Pons (tissue), 1 donor: ENCODE measurements around the gene MLXIP.
"Not testable (repeated sequence)": the region's sequence is repeated elsewhere in the genome, so short reads cannot be mapped to it uniquely, and the experiment has no call there.

Source experiments
- DNase-seq: peaks from one replicate; pipeline ENCODE4 v3.0.0-alpha.2; 2016; ENCODE audit warnings: low spot score

MLXIP gene

DNA sequence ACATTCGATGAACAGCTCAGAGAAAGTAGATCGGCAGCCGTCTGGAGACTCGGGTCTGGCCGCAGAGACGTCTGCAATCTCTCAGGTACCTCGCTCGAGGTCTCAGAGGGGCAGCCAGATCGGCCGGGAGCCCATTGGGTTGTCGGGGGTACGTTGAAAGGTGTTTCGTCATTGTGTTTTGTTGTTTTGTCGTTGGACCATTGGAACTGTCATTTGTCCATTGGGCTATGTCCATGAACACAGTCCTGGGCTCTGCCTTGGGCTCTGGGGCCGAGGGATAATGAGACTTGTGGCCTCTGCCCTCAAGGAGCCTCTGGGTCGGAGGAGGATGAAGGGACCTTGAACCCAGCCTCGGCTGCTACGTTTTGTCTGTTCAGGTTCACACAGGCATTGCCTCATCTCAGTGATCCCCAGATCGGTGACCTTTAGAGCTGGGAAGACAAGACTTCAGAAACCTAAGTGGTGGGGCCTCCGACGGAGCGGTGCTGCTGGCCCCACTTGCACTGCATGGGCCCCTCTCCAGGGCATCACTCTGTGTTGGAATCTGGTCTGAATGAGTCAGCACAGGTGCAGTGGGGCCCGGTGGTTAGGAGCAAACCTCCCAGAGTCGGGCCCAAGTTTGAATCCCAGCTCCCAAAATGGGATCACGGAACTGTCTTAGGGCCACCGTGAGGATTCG, 23.6 kb upstream of the MLXIP start:
- DNase-seq, result no peak

- DNase-seq, result not testable (repeated sequence)
Observed at GRCh38 chr12:122056406-122056805, 22.1 kb upstream of the MLXIP start.

GRCh38 chr12:122057007-122057735, 21.4 kb upstream of the MLXIP start:
- DNase-seq, result no peak

- no peak for DNase-seq
Observed at GRCh38 chr12:122057769-122058168, 20.8 kb upstream of the MLXIP start.

DNA sequence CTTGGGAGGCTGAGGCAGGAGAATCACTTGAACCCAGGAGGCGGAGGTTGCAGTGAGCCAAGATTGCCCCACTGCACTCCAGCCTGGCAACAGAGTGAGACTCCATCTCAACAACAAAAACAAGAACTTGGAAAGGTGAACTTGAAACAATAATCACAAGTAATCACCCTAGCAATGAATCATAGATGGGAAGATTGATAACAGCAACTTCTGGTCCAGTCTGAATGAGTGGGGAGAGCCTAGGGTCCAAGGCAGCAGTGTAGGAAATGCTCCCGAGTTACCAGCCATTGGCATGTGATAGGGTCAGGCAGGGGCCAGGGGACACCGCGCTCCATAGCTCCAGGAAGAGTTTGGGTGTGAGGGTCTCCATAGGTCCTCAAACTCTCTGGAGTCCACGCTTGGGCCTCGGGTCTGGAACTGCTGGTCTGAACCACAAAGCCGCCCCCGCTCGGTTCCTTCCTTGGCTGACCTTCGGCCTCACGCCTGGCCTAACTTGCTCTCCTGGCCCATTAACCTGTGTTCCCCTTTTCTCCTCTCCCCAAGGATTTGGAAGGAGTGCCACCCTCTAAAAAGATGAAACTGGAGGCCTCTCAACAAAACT, 19.9 kb upstream of the MLXIP start:
- no peak for DNase-seq

- DNase-seq, result no peak
Observed at GRCh38 chr12:122059203-122059960, 19.2 kb upstream of the MLXIP start.

DNA sequence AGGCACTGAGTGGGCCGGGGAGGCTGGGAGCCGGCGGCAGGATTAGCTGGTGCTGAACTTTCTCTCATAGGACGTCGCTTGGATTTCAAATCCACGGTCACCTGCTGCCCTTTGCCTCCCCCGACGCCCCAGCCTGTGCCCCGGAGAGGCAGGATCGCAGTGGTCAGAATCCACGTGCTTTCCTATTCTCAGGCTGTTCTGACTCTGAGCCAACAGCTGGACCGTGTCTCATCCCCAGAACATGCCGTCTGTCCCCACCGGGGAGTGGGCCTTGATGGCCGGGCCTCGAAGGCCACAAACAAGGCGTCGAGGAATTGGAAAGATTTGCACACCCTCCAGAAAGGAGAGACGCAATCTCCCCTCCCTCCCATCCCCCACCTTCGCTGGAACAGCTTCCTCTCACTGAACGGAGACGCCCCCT, 18.5 kb upstream of the MLXIP start:
- DNase-seq, result no peak

DNA sequence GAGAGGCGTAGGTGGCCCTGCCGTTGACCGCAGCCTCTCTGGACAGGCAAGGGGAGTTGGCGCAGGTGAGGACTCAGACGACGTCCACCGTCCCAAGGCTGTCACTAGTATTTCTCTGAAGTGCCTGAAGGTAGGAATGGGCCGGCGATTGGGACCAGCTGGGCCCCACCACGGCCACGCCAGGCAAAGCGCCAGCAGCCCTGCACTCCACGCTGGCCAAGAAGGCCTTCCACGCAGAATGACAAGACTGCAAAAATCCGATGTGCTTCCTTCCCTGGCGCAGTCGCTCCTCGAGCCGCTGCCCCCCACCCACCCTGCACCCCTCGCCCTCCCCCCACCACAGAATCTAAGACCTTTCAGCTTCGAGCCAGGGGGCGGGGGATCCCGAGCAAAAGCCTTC, 17.3 kb upstream of the MLXIP start:
- DNase-seq, result no peak

DNA sequence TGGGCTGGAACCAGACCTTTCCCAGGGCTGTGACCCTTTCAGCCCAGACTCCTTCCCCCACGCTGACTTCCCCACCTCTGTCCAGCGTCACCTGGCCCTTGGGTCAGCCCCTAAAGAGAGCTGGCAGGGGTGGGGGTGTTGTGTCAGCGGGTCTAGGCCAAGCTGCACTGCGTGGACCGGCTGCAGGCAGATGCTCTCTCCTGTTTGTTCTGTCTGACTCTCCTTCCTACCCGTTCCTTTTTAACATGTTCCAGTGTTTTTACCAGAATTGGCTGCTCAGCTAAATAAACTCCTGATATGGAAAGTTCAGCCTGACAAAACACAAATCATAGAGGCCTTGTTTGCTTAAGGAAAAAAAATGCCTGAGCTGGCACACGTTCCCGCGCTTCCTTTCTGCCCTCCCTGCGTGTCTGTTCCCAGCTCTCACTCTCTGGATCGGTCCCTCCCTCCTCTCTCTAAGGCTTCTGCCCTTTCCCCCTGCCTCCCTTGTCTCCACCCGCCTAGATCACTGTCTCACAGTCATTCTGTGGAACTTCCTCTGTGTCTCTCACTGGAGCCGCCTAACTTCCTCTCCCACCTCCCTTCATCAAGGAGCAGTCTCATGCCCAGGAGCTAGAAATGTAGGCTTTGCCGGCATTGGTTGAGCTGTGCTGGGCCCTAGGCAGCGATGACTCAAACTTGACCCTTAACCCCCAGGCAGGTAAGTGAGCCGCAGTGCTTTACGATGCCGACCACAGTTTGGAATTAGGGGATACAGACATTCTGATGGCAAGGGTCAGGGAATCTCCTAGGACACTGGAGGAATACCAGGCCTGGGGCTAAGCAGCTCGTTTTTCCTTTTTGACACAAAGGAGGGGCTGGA, 15.5 kb upstream of the MLXIP start:
- peak; percentile 49 for DNase-seq

DNA sequence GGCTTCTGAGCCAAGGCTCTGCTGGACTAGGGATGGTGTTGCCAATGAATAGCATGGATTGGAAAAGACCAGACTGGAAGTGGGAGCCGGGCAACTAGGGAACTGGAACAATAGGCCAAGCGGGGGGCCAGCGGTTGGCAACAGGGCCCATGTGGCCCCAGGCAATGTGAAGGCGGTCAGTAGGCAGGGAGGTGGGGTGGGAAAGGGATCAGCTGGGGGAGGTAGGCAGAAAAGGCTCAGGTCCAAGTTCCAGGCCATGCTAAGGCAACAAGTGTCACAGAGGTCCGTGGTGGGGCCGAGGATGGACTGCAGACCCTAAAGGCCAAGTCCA, 14.9 kb upstream of the MLXIP start:
- no peak for DNase-seq

DNA sequence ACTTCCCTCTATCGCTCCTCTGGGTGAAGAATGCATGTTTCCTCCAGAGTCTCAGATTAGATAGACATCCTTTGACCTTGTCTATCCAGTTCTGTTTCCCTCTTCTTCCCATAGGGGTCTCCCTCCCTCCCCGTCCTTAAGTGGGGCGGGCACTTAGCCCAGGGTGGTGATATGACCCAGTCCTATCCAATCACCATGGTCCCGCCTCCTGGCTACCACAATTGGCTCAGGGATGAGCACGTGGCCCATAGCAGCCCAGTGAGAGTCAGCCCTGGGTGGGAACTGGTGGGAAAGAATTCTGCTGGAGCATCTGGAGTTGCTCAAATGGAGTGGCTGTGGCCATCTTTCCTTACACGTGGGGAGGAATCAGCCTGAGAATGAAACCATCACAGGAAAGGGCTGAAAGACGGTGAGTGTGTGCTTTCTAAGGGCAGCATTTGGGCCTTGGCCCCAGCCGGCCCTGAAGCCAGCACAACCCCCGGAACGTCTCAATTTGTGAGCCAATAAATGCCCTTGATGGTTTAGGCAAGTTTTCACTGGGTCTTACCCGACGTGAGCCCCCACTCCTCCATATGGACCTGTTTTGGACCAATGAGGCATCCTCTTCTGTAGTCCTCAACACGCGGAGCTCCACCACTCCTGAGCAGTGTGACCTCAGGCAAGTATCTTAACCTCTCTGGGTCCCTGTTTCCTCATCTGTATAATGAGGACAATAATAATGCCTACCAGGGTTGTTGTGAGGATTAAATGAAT, 14.4 kb upstream of the MLXIP start:
- DNase-seq, result peak; percentile 88

- no peak for DNase-seq
Observed at GRCh38 chr12:122064780-122065588, 13.6 kb upstream of the MLXIP start.

DNA sequence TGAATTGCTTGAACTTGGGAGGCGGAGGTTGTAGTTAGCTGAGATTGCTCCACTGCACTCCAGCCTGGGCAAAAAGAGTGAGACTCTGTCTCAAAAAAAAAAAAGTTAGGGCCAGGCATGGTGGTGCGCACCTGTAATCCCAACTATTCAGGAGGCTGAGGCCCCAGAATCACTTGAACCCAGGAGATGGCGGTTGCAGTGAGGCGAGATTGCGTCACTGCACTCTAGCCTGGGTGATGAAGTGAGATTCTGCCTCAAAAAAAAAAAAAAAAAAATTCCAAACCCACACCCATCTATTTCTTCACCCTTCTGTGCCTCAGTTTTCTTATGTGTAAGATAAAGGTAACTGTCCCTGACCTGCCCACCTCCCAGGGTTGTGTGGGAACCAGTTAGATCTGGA, 11.0 kb upstream of the MLXIP start:
- no peak for DNase-seq

DNA sequence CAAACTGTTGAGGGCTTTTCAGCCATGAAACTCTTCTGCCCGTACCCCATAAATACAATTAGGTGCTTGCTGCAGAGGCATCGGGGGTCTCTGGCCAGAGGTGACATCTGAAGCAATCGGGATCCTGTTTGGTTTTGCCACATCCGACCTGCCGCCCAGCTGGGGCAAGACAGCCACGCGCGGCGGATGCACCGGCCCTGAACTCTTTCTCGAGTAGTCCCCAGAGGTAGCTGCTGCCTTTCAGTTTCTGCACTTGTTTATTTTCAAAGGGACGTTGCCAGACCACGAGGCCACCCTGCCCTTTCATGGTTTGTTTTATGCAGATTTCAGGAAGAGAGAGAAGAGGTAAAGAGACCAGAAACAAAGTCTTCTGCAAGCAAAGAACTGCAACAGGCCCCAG, 10.6 kb upstream of the MLXIP start:
- DNase-seq, result no peak

GRCh38 chr12:122072031-122072970, 6.3 kb upstream of the MLXIP start:
- peak; percentile 49 for DNase-seq

DNA sequence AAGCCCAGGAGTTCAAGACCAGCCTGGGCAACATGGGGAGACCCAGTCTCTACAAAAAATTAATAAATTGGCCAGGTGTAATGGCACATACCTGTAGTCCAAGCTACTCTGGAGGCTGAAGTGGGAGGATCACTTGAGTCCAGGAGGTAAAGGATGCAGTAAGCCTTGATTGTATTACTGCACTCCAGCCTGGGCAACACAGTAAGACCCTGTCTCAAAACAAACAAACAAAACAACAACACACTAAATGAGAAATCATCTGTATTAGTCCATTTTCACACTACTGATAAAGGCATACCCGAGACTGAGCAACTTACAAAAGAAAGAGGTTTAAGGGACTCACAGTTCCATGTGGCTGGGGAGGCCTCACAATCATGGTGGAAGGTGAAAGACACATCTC, 4.7 kb upstream of the MLXIP start:
- no peak for DNase-seq

GRCh38 chr12:122076743-122077495, 1.6 kb upstream of the MLXIP start:
- no peak for DNase-seq

- no peak for DNase-seq
Observed at GRCh38 chr12:122079033-122079531, 526 bp downstream of the MLXIP start.
